HCT116 (cell line): Measurements from ENCODE around the gene ANKRD24. TPM values are rescaled to one million over a fixed set of nuclear protein-coding genes. Genes with fewer than 3 reads are reported as not detected.

Experiments used
- ATAC-seq: fragments of 200-7000 bp; cut with Tn5 transposase; 2 replicates; pipeline ENCODE4 v1.9.1; 2020; ENCODE audit warnings: mild to moderate bottlenecking, moderate library complexity
- BruUV-seq: library from RNA; stranded (reverse); fragments of 400-500 nt; replicated peaks from 2 replicates; lab custom pipeline; 2021; lab: Mats Ljungman, UMichigan
- CTCF ChIA-PET: fragments of 300-600 bp; sonication (Branson Sonifier 250); formaldehyde crosslinking; loops from one replicate; lab custom pipeline; 2021; ENCODE audit warnings: antibody characterized with exemption; lab: Charles Lee
- POLR2A ChIA-PET: fragments of 300-600, 350-600 bp; sonication (Branson Sonifier 250); formaldehyde crosslinking; loops from one replicate; lab custom pipeline; 2021; ENCODE audit warnings: antibody characterized with exemption; lab: Charles Lee
- RAD21 ChIA-PET, 2 experiments: fragments of 300-600 bp; sonication (Branson Sonifier 250); formaldehyde crosslinking; loops; one replicate each; lab custom pipeline; 2023; ENCODE audit warnings: low total read pairs in 2 of 2; ENCODE audit not compliant: uncharacterized antibody in 2 of 2, unreplicated experiment in 2 of 2, low non-redundant PET in 1 of 2; lab: Charles Lee
- DNase-seq: peaks from one replicate; pipeline ENCODE4 v3.0.0-alpha.2; 2010; ENCODE audit warnings: low read depth, low spot score
- H2AFZ ChIP-seq: fragments of 200-600 bp; shearing (Covaris generic), sonication (generic); 2 replicates; pipeline ENCODE4 v1.6.1; 2017; ENCODE audit warnings: low read depth, mixed run types, mixed read lengths, antibody characterized with exemption, low read length; ENCODE audit not compliant: poor library complexity, severe bottlenecking
- H3K27ac ChIP-seq: 2 replicates; pipeline ENCODE4 v1.5.1; 2012; ENCODE audit warnings: low read depth, low read length
- H3K27me3 ChIP-seq: fragments of 200-600 bp; sonication (generic); 2 replicates; pipeline ENCODE4 v1.6.1; 2016; ENCODE audit warnings: mixed run types, low read length, mixed read lengths; ENCODE audit not compliant: insufficient read depth
- H3K36me3 ChIP-seq, 2 experiments: fragments of 200-500 bp in 1 of 2; fragments of 200-600 bp in 1 of 2; sonication (Bioruptor generic) in 1 of 2; sonication (generic) in 1 of 2; 2 replicates each; pipeline versions ENCODE4 v1.5.1 to v1.6.1; 2014 to 2016; ENCODE audit warnings: low read length in 2 of 2, inconsistent platforms in 1 of 2, mixed read lengths in 1 of 2, mixed run types in 1 of 2; ENCODE audit not compliant: insufficient read depth in 2 of 2, control insufficient read depth in 1 of 2
- H3K4me1 ChIP-seq, 2 experiments: fragments of 200-600 bp in 1 of 2; sonication (generic) in 1 of 2; 2 replicates each; pipeline versions ENCODE4 v1.5.1 to v1.6.1; 2012 to 2017; ENCODE audit warnings: low read length in 2 of 2, inconsistent platforms in 1 of 2, mild to moderate bottlenecking in 1 of 2, mixed read lengths in 1 of 2, mixed run types in 1 of 2, moderate library complexity in 1 of 2; ENCODE audit not compliant: insufficient read depth in 2 of 2, control insufficient read depth in 1 of 2
- H3K4me2 ChIP-seq: fragments of 200-600 bp; sonication (generic); 2 replicates; pipeline ENCODE4 v1.6.1; 2017; ENCODE audit warnings: mixed run types, low read length, mixed read lengths
- H3K4me3 ChIP-seq, 2 experiments: fragments of 200-600 bp in 1 of 2; sonication (generic) in 1 of 2; replicated peaks in 1 of 2; 2 replicates each; pipeline ENCODE4 v1.5.1; 2011 to 2016; ENCODE audit warnings: low read length in 2 of 2, control low read depth in 1 of 2, low read depth in 1 of 2, mild to moderate bottlenecking in 1 of 2, mixed read lengths in 1 of 2, mixed run types in 1 of 2
- H3K79me2 ChIP-seq: fragments of 200-600 bp; sonication (generic); 2 replicates; pipeline ENCODE4 v1.6.1; 2017; ENCODE audit warnings: mild to moderate bottlenecking, mixed run types, low read length, moderate library complexity, mixed read lengths; ENCODE audit not compliant: insufficient read depth
- H3K9ac ChIP-seq: fragments of 200-600 bp; sonication (generic); 2 replicates; pipeline ENCODE4 v1.6.1; 2016; ENCODE audit warnings: low read length, mixed read lengths
- H3K9me2 ChIP-seq: fragments of 200-600 bp; sonication (generic), shearing (Covaris generic); 2 replicates; pipeline ENCODE4 v1.6.1; 2017; ENCODE audit warnings: mixed run types, mild to moderate bottlenecking, moderate library complexity; ENCODE audit not compliant: insufficient read depth
- H3K9me3 ChIP-seq, 2 experiments: fragments of 200-500 bp in 1 of 2; fragments of 200-600 bp in 1 of 2; sonication (Bioruptor generic) in 1 of 2; sonication (generic) in 1 of 2; 2 replicates each; pipeline ENCODE4 v1.6.1; 2014 to 2017; ENCODE audit warnings: low read length in 2 of 2, mixed read lengths in 2 of 2, inconsistent platforms in 1 of 2, low read depth in 1 of 2, mild to moderate bottlenecking in 1 of 2, mixed run types in 1 of 2, moderate library complexity in 1 of 2; ENCODE audit not compliant: control insufficient read depth in 1 of 2, insufficient read depth in 1 of 2
- H4K20me1 ChIP-seq: fragments of 200-600 bp; sonication (generic), shearing (Covaris generic); 2 replicates; pipeline ENCODE4 v1.6.1; 2017; ENCODE audit warnings: mixed run types, mild to moderate bottlenecking, moderate library complexity; ENCODE audit not compliant: insufficient read depth
- ATF3 ChIP-seq: IDR thresholded peaks from 2 replicates; pipeline ENCODE4 v1.6.1; 2012
- CBX3 ChIP-seq: IDR thresholded peaks from 2 replicates; pipeline ENCODE4 v1.6.1; 2012; ENCODE audit warnings: low read depth
- CEBPB ChIP-seq: IDR thresholded peaks from 2 replicates; pipeline ENCODE4 v1.6.1; 2012; ENCODE audit warnings: low read depth
- CTCF ChIP-seq, 3 experiments: fragments of 200-600 bp in 1 of 3; sonication (generic) in 1 of 3; IDR thresholded peaks in 2 of 3; conservative IDR thresholded peaks in 1 of 3; 2 replicates each; pipeline ENCODE4 v1.5.1; 2012 to 2017; ENCODE audit warnings: low read depth in 2 of 3, low read length in 2 of 3, antibody characterized with exemption in 1 of 3, borderline replicate concordance in 1 of 3, control low read depth in 1 of 3, mild to moderate bottlenecking in 1 of 3, mixed read lengths in 1 of 3, mixed run types in 1 of 3, moderate library complexity in 1 of 3; ENCODE audit not compliant: insufficient read depth in 1 of 3
- EGR1 ChIP-seq: IDR thresholded peaks from 2 replicates; pipeline ENCODE4 v1.6.1; 2012; ENCODE audit warnings: low read depth
- ELF1 ChIP-seq: IDR thresholded peaks from 2 replicates; pipeline ENCODE4 v1.6.1; 2012; ENCODE audit warnings: low read depth, borderline replicate concordance
- FOSL1 ChIP-seq: IDR thresholded peaks from 2 replicates; pipeline ENCODE4 v1.6.1; 2012; ENCODE audit warnings: low read depth
- RAD21 ChIP-seq: IDR thresholded peaks from 2 replicates; pipeline ENCODE4 v1.6.1; 2012; ENCODE audit warnings: low read depth, mild to moderate bottlenecking
- SIN3A ChIP-seq: IDR thresholded peaks from 2 replicates; pipeline ENCODE4 v1.6.1; 2012; ENCODE audit warnings: low read depth
- SP1 ChIP-seq: IDR thresholded peaks from 2 replicates; pipeline ENCODE4 v1.6.1; 2012; ENCODE audit warnings: low read depth
- TCF7L2 ChIP-seq: IDR thresholded peaks from 2 replicates; pipeline ENCODE4 v1.7.0; 2011; ENCODE audit warnings: borderline replicate concordance, inconsistent platforms; ENCODE audit not compliant: insufficient read depth, insufficient read length; ENCODE audit errors: extremely low read depth
- YY1 ChIP-seq: IDR thresholded peaks from 2 replicates; pipeline ENCODE4 v1.6.1; 2011; ENCODE audit warnings: low read length, low read depth, moderate library complexity, mild to moderate bottlenecking; ENCODE audit not compliant: insufficient replicate concordance; ENCODE audit errors: extremely low read depth
- ZBTB33 ChIP-seq: IDR thresholded peaks from 2 replicates; pipeline ENCODE4 v1.6.1; 2011; ENCODE audit warnings: mild to moderate bottlenecking, low read length, moderate library complexity; ENCODE audit not compliant: insufficient replicate concordance; ENCODE audit errors: extremely low read depth
- intact Hi-C: fragments of 100-400 bp; cut with micrococcal nuclease; formaldehyde crosslinking; loops from 2 replicates; pipeline ENCODE4 v1.10.0; 2022
- total RNA-seq: library from RNA; stranded (reverse); gene quantifications from one replicate; pipeline ENCODE4 v1.2.1, GENCODE V29; 2021; ENCODE audit not compliant: unreplicated experiment

The ANKRD24 gene
- total RNA-seq, 1 experiment from 2014 or later, result 1.7 TPM

GRCh38 chr19:4224470-4224869 lies 42.0 kb downstream of the ANKRD24 start:
- H3K36me3 ChIP-seq, result no peaks in the 10 kb centered on the region
- no TSS peak for BruUV-seq
- H4K20me1 ChIP-seq, result no peaks in the 10 kb centered on the region
- ChIA-PET CTCF (no interaction called here), RAD21 (no interaction called here), POLR2A (no interaction called here)
- H3K4me3 ChIP-seq, result no peak overlapping the region
- peaks cover 18 to 27% of the 10 kb centered on the region in 2 experiments for H3K4me1 ChIP-seq
- no peak overlapping the region for H3K9ac ChIP-seq
- H3K4me2 ChIP-seq, result no peak overlapping the region
- no peaks in the 10 kb centered on the region for H3K9me3 ChIP-seq
- no peak for DNase-seq
- no peak for TF ChIP-seq SIN3A
- TF ChIP-seq RAD21, result no peak
- no peak for TF ChIP-seq SP1
- TF ChIP-seq FOSL1, result no peak
- TF ChIP-seq ATF3, result no peak
- TF ChIP-seq EGR1, result no peak
- no peak for TF ChIP-seq CTCF (IDR thresholded peaks at IDR 0.05 in 2 of 3, conservative IDR thresholded peaks at IDR 0.05 in 1 of 3; ENCODE audit: borderline replicate concordance in 1 of 3, insufficient read depth in 1 of 3, low read depth in 2 of 3, low read length in 2 of 3)
- no peak for TF ChIP-seq ELF1
- TF ChIP-seq CEBPB, result no peak
- TF ChIP-seq ZBTB33, result no peak
- TF ChIP-seq CBX3, result no peak
- TF ChIP-seq YY1, result no peak
- TF ChIP-seq TCF7L2, result no peak
- no peaks in the 10 kb centered on the region for H3K79me2 ChIP-seq
- no peaks in the 10 kb centered on the region for H3K9me2 ChIP-seq
- H3K27me3 ChIP-seq, result no peaks in the 10 kb centered on the region
- no peak for ATAC-seq
- H3K27ac ChIP-seq, result no peak overlapping the region
- intact Hi-C loops, result no loop called here
- H2AFZ ChIP-seq, result no peak overlapping the region
